Stimulated activated CD4-positive, alpha-beta T cell treated with anti-CD3 and anti-CD28 coated beads, Interleukin-4, amount 100 ng/mL, for 4 hours (primary cell): Measurements from ENCODE around the gene HES4.
A peak's percentile ranks its signal among the peaks of the same experiment; 100 is the strongest.

Experiments
- DNase-seq, 2 experiments: peaks; one replicate each; pipeline ENCODE4 v3.0.0-alpha.2; 2020

The HES4 gene

DNA sequence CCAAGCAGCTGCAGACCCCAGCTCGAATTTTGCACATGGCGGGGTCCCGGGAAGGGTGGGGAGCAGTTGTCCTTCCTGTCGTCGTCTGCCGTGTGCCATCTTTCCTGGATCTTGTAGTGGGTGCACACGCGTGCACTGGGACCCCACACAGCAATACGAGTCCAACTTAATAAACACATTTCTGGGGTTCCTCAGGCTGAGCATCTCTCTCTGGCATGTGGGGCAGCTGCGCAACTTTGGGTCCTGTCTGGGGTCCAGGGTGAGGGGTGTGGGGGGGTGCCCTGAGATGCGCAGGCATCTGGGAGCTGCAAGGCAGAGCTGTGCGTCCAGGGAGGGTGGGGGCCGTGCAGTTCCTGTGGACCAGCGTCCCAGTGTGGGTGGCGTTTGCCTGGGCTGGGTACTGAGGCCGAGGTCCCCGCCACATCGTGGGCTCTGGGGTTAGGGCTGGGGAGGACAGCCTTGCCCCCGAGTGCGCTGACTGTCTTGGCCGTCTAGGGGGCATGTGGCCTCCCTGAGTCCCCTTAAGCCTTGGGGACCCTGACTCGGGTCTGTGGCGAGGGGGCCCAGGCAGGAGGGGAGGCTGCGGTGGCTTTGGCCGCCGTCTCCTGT lies 34.3 kb downstream of the HES4 start:
- no peak for DNase-seq

DNA sequence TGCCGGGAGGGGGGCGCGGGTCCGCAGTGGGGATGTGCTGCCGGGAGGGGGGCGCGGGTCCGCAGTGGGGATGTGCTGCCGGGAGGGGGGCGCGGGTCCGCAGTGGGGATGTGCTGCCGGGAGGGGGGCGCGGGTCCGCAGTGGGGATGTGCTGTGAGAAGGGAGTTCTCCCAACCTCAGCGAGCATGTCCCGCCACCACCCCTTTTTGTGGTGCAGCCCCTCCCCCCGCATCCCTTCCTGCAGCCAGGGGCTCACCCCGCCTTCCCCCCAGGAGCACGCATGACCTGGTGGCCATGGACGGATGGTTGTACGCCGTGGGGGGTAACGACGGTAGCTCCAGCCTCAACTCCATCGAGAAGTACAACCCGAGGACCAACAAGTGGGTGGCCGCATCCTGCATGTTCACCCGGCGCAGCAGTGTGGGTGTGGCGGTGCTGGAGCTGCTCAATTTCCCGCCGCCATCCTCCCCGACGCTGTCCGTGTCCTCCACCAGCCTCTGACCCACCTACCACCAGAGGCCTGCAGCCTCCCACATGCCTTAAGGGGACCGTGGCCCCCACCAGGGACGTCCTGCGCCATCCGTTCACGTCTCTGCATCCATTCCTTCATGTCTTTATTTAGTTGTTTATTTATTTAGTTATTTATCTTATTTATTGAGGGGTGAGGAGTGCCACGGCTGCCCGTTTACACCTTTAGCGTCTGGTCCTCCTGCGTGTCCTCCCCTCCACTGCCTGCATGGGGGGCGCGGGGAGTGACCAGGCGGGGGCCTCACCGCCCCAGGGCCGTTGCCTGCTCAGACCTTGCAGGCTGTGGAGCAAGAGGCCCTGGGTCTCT lies 35.0 kb downstream of the HES4 start:
- no peak for DNase-seq

DNA sequence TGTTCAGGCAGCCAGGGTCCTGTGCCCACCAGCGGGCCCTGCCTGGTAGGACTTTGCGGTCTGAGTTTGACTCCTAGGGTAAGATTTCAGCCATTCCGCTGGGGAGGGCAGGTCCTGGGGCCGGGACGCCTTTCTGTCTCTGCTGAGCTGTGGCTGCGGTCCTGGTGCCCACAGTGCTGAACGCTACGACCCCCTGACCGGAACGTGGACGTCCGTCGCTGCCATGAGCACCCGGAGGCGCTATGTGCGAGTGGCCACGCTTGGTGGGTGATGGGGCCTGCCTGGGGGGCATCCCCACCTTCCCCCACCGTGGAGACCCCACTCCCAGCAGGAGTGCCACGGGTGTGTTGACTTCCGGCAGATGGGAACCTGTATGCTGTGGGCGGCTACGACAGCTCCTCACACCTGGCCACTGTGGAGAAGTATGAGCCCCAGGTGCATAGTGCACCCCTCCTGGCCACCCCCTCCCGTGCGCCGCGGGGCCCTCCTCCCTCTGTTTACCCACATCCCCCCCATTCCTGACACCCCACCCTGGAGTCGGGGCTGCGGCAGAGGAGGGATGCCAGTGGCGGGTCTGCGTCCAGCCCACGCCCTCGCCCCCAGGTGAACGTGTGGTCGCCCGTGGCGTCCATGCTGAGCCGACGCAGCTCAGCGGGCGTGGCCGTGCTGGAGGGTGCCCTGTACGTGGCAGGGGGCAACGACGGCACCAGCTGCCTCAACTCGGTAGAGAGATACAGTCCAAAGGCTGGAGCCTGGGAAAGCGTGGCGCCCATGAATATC lies 36.0 kb downstream of the HES4 start:
- no peak for DNase-seq

DNA sequence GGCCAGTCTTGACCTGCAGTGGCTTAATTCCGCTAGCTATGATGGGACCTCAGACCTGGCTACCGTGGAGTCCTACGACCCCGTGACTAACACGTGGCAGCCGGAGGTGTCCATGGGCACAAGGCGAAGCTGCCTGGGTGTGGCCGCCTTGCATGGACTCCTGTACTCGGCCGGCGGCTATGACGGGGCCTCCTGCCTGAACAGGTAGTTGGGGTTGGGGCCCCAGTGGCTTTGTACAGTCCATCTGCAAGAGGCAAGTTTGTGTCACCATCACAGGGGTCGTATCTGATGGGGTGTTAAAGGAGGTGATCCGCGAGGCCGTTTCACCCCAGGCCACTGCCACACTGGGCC lies 36.6 kb downstream of the HES4 start:
- DNase-seq = no peak

DNA sequence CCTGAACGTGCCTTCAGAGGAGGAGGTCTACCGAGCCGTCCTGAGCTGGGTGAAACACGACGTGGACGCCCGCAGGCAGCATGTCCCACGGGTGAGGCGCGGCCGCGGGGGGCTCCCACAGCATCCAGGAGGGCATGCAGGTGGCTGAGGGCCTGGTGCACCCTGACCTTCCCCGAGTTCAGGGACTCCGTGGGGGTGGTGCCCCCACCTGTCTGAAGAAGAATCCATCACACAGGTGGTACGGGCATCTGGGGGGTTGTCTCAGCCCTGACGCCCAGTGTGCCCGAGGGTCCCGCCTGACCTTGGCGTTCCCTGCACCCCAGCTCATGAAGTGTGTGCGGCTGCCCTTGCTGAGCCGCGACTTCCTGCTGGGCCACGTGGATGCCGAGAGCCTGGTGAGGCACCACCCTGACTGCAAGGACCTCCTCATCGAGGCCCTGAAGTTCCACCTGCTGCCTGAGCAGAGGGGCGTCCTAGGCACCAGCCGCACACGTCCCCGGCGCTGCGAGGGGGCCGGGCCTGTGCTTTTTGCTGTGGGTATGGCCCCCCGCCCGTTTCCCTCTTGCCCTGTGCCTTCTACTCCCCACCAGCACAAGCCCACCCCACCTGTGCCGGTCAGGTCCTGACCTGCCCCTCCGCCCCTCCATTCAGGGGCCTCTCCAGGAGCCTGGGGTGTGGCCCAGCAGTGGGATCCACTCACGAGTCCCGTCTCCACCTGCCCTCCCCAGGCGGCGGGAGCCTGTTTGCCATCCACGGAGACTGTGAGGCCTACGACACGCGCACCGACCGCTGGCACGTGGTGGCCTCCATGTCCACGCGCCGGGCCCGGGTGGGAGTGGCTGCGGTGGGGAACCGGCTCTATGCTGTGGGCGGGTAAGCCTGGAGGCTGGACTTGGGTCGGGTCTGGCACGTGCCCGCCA lies 37.3 kb downstream of the HES4 start:
- no peak for DNase-seq

DNA sequence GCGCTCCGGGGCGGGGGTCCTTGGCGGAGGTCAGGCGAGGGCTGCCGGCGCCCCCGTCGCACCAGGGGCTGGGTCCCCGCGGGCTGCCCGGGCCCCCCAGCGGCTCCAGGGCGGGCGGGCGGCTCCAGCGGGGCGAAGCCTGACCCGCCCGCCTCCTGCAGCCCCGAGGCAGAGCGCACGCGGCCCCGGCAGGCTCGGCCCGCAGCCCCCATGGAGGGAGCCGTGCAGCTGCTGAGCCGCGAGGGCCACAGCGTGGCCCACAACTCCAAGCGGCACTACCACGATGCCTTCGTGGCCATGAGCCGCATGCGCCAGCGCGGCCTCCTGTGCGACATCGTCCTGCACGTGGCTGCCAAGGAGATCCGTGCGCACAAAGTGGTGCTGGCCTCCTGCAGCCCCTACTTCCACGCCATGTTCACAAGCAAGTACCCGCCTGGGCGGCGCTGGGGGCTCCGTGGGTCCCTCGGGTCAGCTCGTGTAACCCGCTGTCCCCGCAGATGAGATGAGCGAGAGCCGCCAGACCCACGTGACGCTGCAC lies 38.7 kb downstream of the HES4 start:
- DNase-seq = no peak

DNA sequence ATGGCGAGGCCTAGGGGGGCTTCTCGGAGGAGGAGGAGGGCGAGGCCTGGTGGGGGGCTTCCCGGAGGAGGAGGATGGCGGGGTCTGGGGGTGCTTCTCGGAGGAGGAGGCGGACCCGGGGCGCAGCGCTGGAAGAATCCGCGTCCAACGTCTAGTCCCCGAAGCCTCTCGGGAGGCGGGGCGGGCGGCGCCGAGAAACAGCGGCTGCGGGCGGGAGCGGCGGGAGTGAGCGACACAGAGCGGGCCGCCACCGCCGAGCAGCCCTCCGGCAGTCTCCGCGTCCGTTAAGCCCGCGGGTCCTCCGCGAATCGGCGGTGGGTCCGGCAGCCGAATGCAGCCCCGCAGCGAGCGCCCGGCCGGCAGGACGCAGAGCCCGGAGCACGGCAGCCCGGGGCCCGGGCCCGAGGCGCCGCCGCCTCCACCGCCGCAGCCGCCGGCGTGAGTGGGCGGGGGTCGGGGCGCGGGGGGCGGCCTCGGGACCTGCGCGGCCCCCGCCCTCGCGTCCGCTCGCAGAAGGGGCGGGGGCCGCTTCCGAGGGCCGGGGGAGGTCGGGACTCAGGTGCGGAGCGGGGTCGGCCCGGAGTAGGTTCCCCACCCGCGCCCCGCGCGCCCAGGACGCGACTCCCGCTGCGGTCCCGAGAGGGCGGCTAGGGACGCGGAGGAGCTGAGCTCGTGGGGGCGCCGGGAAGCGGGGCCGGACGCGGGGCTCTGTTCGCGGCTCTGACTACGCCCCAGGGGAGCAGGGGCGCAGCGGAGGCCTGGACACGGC lies 39.4 kb downstream of the HES4 start, which contains the start of gene KLHL17:
Gene KLHL17, plus strand, starts transcription at position 222 of the 769 bp plus-strand sequence. Its CDS starts 110 bp downstream, at position 332.
- DNase-seq = peak; percentile 75 to 86

DNA sequence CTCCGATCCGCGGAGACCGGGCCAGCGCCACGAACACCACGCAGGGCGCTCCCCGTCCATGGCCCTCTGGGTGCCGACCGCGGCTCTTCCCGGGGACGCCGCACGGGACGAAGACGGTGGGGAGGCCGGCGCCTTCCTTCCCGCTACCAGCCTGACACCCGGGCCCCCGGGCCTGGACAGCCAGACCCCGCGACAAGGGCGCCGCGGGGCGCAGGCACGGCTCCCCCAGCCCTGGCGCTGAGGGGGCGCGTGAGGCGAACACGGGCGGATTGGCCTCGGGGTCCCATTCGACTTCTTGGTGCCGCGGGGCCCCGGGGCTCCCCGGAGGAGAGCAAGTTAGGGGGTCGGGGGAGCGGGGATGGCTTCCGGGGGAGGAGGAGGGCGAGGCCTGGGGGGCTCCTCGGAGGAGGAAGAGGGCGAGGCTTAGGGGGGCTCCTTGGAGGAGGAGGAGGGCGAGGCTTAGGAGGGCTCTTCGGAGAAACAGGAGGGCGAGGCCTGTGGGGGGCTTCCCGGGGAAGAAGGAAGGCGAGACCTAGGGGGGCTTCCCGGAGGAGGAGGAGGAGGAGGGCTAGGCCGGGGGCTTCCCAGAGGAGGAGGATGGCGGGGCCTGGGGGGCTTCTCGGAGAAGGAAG lies 40.0 kb downstream of the HES4 start:
- DNase-seq = no peak

DNA sequence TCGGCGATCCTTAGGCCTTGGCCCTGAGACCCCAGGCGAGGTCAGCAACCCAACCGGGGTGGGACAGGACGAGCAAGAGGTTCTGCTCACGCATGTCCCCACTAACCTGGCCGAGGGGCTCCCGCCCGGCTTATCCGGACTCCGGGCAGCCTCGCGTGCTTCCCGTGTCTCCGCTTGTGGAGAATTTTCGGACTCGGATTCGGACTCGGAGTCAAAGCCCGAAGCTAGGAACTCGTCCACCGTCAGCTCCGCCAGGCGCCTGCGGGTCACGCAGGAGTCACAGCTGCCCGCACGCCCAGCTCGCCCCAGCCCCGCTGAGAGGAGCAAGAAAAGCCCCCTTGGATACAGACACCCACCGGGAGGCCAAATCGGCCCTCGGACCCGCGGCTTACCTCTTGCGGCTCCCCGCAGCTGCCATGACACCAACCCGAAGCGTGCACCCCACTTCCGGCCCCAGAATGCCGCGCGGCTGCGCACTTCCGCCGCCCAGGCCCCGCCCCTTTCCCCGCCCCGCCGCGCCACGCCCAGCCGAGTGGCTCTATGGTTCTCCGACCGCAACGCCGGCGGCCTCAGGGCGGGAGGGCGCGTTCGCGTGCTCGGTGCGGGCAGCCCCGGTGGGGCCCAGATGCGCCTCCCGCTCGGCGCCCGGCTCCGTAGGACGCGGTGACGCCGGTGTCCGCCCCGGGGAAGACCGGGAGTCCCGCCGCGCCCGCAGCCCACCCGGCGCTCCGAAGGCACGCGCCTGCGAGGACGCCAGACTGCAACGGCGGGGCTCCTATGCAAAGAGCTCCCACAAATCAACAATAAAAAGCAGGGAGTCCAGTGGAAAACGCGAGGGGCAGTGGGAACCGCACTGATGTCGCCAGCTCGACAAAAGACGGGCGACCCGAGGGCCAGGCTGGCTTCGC lies 40.8 kb downstream of the HES4 start, which contains the start of gene NOC2L:
Gene NOC2L, minus strand, starts transcription at position 434 of the 908 bp plus-strand sequence. Its CDS starts 16 bp downstream, at position 418.
- peak; percentile 93 to 98 for DNase-seq

DNA sequence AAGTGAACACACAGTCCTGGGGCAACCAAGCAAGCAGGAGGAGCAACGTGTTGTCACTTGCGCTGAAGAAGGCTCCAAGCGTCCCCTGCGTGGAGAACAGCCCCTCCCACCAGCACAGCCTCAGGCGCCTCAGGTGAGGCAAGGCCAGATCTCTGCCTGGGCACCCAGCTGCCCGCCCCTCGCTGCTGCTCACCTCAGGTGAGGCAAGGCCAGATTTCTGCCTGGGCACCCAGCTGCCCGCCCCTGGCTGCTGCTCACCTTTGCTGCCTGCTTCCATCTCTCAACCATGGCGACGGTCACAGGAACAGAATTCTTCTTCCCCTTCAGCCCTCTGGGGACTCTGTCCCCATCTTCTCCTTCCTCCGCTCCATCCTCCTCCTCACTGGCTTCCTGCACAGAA lies 43.3 kb downstream of the HES4 start:
- no peak for DNase-seq

DNA sequence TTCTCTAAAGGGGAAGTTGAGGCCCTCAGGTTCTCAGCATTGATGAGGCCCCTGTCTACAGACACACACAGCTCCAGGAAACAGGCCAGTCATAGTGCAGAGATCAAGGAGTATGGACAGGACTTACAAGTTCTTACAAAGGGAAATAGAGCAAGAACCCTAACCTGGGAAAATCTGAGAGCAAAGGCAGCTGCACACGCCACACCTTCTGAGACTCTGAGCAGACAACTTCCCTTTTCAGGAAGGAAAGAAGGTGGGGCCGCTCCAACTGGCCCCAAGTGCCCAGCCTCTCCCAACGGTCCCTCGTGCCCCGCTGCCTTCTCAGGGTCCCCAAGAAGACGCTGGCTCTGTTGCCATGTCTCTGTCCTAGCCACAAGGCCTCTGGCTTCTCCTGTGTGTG lies 44.4 kb downstream of the HES4 start:
- no peak for DNase-seq

DNA sequence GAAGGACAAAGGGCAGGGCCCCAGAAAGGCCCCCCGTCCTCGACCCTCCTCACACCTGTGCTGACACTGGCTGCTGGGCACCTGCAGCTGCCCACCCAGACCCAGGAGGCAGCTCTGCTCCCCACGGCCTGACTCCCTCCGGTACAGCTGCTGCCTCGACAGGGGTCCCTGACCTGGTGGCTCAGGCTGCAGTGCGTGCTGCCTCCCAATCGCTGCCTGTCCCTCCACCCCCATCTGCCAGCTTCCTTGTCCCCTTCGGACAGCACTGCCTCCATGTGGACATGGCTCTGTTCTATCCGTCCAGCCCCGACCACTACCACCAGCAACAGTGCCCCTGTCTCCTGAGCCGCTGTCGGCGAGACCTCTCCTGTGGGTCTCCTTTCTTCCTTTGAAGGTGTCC lies 45.0 kb downstream of the HES4 start:
- DNase-seq = no peak

DNA sequence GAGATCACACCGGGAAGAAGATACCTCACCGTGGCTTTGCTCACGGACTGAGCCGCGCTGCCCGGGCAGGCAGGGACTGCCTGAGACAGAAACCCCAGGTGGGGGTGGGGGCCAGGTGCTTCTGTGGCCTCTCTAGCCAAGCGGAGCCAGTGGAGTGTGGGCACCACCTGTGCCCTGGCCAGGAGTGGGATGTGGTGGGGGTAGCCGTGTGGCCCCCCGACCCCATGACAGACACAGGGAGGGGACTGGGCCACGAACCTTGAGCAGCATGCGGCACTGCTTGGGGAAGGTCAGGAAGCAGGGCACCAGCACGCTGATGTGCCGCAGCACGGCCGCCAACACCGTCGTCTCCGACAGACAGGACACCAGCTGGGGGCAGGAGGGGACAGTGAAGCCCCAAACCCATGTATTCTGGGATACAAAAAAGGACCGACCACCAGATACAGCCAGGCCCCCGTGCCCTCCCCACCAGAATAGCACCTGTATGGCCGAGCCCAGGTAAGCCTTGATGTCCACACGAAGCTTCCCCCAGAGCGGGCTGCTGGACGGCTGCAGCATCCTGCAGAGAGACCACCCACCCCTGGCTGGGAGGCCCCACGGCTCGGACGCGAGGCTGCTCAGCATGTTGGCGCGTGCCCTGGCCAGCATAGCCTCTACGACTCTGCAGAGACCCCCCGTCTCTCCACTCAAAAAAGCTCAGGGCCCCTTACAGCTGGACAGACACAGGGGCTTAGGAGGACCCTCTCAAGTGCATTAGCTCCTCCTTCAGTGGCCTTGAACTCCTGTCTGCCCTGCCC lies 46.2 kb downstream of the HES4 start:
- no peak for DNase-seq

DNA sequence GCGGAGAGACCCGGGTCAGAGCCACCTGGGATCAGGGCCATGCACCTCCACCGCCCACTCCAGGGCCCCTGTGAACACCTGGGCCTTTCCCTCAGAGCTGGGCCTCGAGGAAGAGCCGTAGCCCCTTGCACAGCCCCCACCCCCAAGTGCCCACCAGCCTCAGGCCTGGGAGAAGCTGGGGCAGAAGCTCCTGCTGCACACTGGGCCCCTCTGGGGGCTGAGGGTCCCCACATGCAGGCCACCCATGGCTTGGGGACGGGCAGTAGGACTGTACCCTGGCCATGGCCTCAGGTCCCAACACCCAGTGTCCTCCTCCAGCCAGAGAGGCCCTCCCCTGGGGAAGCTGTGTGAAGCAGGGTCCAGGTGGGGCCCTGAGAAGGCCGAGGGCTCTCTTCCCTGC lies 47.3 kb downstream of the HES4 start:
- DNase-seq = no peak

DNA sequence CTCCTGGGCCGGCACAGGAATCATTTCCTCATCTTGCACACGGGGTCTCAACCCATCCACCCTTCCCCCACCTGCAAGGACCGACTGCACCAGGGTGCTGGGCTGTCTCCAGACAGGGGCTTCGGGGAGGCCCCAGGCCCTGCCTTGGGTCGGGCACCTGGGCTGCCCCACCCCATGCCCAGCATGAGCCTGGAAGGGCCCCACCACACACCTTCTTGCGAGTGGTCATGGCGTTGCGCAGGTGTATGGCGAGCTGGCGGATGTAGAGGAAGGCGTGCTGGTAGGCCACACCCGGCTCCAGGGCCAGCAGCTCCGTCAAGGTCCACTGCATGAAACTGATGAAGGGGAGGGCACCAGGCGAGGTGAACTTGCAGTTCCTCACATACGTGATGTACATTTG lies 47.7 kb downstream of the HES4 start:
- DNase-seq = no peak

DNA sequence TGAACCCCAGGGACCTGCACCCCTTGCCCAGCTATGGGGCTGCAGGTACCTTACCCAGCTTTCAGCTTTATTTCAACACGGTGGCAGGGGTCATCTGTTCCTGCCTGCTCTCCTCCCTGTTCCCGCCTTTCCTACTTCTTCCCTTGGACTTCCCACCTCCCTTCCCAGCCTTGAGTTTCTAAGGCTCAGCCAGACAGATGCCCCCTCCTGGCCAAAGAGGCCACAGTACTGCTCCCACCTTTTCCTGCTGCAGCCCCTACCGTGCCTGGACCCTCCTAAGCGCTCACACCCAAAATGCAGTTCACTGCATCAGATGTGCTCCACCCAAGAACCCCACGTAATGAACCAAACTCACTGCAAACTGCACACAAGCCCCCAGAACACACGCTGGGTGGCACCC lies 48.5 kb downstream of the HES4 start:
- DNase-seq = no peak

DNA sequence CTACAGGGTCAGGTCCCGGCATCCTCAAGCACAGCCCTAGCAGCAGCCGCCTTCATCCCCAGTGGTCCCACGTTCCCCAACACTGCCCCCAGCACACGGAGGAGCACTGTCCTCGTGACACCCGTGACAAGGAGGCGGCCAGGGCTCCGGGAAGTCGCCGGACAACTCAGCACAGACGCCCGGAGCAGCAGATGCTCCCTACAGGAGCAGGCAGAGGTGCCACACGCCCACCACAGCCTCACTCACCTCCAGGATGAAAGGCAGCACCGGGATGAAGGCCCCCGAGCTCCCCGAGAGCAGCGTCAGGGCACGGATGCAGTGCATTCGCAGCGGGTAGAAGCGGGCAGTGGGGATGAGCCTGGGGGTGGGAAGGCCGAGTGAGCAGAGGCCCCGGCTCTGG lies 49.0 kb downstream of the HES4 start:
- DNase-seq = no peak

DNA sequence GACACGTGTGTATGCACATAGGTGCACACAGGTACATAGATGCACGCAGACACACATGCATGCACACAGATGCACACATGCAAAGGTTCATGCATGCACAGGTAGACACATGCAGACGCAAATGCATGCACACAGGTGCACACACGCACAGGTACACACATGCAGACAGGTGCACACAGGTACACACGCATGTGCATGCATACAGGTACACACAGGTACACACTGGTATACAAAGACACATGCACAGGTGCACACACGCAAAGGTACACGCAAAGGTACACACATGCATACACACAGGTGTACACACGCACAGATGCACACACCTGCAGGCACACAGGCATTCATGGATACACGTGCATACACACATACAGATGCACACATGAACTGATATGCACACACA lies 49.6 kb downstream of the HES4 start:
- no peak for DNase-seq
